Measurements from ENCODE around the gene ARPC4.

GRCh38 chr3:9852528-9852927 lies 59.6 kb downstream of the ARPC4 start:
- no peak for TF ChIP-seq POLR2AphosphoS5 (IDR thresholded peaks at IDR 0.05)
- TF ChIP-seq CTCF (IDR thresholded peaks at IDR 0.05) = no peak
